GM12891 (cell line): ENCODE data around the gene TMEM258.

Experiments
- DNase-seq: peaks from one replicate; pipeline ENCODE4 v3.0.0; 2011; ENCODE audit warnings: low spot score; ENCODE audit not compliant: insufficient read length
- FAIRE-seq: peaks from 2 replicates; lab custom pipeline; 2011; peaks lifted over from hg19 to GRCh38; lab: Jason Lieb, UNC
- PAX5 ChIP-seq: IDR thresholded peaks from 2 replicates; pipeline ENCODE4 v1.6.1; 2011; ENCODE audit warnings: low read length, moderate library complexity, mild to moderate bottlenecking; ENCODE audit not compliant: insufficient read depth, severe bottlenecking
- POLR2A ChIP-seq: IDR thresholded peaks from 2 replicates; pipeline ENCODE4 v1.6.1; 2011; ENCODE audit warnings: low read depth, low read length, control low read depth
- POLR2AphosphoS5 ChIP-seq: IDR thresholded peaks from 2 replicates; pipeline ENCODE4 v1.6.1; 2011; ENCODE audit warnings: low read depth, low read length, control low read depth
- POU2F2 ChIP-seq: IDR thresholded peaks from 2 replicates; pipeline ENCODE4 v1.6.1; 2011; ENCODE audit warnings: low read depth, mild to moderate bottlenecking, control low read depth, low read length, moderate library complexity
- SPI1 ChIP-seq: IDR thresholded peaks from 2 replicates; pipeline ENCODE4 v1.6.1; 2011; ENCODE audit warnings: low read depth, low read length, control low read depth
- TAF1 ChIP-seq: IDR thresholded peaks from 2 replicates; pipeline ENCODE4 v1.6.1; 2011; ENCODE audit warnings: low read depth, low read length, control low read depth

TMEM258 gene

DNA sequence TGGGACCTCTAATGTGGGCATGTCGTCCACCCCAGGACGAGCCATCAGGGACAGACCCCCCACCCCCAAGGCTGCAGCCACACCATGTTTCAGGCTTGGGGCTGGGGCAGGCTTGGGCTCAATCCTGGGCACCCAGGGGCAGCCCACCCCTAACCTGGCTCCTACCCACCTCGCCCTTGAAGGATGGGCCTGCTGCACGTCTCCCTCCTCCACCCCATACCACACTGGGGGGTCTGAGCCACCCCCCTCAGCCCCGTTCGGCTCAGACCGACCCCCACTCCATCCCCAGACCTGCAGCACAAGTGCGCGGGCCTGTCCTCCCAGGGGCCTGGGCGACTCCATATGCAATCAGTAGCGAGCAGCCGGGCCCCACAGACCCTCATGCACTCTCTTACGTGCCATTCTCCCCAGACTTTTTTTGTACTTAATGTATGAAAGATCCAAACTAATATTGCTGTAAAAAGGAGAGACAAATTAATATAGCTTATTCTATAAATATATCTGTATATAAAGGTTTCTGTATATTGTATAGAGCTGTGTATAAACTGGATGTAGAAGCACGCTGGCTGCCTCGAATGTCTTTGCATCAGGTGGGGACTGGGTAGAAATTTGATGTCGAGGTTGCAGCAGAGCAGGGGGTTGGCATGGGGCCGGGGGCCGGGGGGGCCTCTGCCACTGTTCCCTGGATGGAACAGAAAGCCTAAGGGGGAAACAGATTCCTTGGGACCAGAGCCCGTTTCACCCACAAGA, 45.8 kb downstream of the TMEM258 start:
- no peak for FAIRE-seq
- TF ChIP-seq PAX5 (no peak), POLR2AphosphoS5 (no peak), TAF1 (no peak), POU2F2 (no peak), POLR2A (no peak), SPI1 (no peak)
- no peak for DNase-seq

DNA sequence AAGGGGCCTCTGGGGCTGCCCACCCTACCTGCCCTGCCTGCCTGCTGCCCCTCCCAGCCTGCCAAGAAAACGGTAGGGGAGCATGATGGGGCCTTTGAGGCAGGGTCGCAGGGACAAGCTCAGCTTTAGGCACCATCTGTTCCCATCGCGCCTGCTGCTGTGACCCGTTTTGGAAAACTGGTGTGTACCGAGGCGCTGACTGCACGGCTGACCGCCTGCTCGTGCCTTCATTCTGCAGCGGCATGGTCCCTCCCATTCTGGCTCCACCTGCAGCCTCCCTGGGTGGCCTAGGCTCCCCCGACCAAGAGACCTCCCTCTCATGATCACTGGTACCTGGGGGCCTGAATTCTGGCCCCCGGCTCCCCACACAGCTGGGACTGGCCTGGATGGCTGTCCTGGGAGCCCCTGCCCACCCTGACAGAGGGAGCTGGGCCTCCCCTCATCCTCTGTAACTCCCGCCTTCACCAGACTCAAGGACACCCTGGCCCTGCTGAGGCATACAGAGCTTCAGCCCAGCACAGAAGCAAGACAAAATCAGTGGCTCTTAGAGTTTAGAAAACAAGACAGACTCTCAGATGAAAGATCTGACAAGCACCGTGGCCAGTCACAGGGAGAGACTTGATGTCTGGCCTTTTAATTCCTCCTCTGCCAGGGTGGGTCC, 46.5 kb downstream of the TMEM258 start:
- no peak for DNase-seq
- TF ChIP-seq TAF1 (no peak), POLR2A (no peak), SPI1 (no peak), POLR2AphosphoS5 (no peak), PAX5 (no peak), POU2F2 (no peak)
- FAIRE-seq: no peak

DNA sequence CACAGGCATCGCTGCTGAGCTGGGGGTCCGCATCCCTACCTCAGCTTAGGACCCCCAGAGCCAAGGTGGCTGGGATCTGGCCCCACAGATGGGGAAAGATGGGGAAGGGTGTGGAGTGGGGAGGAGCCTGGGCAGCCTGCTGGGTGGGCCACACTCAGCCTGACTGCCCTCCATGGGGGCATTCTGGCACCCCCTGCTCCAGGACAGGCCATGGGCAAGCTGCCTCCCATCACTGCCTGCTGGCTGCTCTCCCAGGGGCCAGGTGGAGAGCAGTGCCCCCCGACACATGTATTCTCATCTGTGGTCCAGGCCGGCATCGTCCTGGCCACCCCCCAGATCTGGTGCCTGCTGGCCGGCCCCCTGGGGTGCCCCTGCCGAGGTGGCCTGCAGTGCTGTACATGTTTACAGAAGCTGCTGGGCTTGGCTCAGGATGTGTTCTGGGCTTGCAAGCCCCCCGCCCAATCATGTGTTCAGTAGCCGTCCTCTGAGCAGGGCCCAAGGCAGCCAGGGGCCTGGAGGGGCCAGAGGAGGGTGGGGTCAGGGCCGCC, 47.7 kb downstream of the TMEM258 start:
- no peak for DNase-seq
- no peak for TF ChIP-seq SPI1
- no peak for TF ChIP-seq PAX5
- no peak for TF ChIP-seq POLR2A
- TF ChIP-seq TAF1: no peak
- TF ChIP-seq POLR2AphosphoS5: no peak
- TF ChIP-seq POU2F2: no peak
- FAIRE-seq: no peak

DNA sequence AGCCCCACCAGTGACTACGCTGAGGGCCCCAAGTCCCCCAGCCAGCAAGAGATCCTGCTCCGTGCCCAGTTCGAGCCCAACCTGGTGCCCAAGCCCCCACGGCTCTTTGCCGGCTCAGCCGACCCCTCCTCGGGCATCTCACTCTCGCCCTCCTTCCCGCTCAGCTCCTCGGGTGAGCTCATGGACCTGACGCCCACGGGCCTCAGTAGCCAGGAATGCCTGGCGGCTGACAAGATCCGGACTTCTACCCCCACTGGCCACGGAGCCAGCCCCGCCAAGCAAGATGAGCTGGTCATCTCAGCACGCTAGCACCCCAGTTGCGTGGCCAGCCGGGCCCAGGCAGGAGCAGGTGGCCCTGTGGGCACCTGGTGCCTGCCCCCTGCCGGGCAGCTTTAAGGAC, 48.2 kb downstream of the TMEM258 start:
- TF ChIP-seq SPI1 (no peak), POLR2AphosphoS5 (no peak)
- FAIRE-seq: no peak
- no peak for DNase-seq

DNA sequence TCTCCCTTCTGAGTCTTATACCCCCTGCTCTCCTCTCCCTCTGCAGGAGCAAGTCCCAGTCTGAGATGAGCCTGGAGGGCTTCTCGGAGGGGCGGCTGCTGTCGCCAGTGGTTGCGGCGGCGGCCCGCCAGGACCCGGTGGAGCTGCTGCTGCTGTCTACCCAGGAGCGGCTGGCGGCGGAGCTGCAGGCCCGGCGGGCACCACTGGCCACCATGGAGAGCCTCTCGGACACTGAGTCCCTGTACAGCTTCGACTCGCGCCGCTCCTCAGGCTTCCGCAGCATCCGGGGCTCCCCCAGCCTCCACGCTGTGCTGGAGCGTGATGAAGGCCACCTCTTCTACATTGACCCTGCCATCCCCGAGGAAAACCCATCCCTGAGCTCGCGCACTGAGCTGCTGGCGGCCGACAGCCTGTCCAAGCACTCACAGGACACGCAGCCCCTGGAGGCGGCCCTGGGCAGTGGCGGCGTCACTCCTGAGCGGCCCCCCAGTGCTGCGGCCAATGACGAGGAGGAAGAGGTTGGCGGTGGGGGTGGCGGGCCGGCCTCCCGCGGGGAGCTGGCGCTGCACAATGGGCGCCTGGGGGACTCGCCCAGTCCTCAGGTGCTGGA, 48.8 kb downstream of the TMEM258 start:
- FAIRE-seq (no peak), DNase-seq (no peak)
- no peak for TF ChIP-seq SPI1
- TF ChIP-seq POU2F2: no peak
- no peak for TF ChIP-seq TAF1
- no peak for TF ChIP-seq POLR2AphosphoS5
- TF ChIP-seq PAX5: no peak
- no peak for TF ChIP-seq POLR2A

DNA sequence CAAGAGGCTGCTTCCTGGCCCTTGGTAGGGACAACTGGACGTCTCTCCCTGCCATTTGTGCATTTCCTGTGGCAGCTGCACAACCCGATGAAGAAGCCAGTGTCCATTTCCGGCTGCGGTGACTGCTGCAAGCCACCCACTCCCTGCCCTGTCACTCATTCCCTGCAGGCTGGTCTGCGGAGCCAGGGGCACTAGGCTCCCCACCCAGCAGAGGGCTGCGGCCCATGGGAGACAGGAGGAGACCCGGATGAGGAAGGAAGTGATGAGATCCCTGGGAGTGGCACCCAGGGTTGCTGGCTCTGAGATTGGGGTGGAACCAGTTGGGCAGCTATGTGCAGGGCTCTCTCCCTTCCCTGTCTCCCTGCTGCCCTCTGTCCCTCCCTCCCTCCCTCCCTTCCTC, 50.0 kb downstream of the TMEM258 start:
- no peak for TF ChIP-seq TAF1
- no peak for TF ChIP-seq SPI1
- no peak for TF ChIP-seq POLR2AphosphoS5
- TF ChIP-seq PAX5: no peak
- TF ChIP-seq POLR2A: no peak
- TF ChIP-seq POU2F2: no peak
- no peak for FAIRE-seq
- DNase-seq: no peak

DNA sequence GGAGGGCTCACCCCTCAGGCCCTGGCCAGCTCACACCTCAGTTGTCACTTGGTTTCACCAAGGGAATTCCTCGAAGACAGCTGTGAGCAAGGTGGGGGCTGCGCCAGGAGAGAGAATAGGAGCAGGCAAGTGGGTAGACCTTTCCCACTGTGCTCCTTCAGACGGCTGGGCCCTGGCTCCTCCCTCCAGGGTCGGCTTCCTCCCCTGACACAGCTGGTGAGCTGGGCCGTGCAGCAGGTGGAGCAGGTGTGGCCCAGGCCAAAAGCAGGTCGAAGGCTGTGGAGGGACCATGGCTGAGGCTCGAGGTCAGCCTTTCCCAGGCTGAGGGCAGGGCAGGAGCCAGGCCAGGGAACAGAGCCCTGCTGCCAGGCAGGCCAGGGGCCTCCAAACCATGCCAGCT, 52.4 kb downstream of the TMEM258 start:
- TF ChIP-seq PAX5 (no peak), POU2F2 (no peak), SPI1 (no peak), TAF1 (no peak), POLR2A (no peak), POLR2AphosphoS5 (no peak)
- no peak for FAIRE-seq
- no peak for DNase-seq

DNA sequence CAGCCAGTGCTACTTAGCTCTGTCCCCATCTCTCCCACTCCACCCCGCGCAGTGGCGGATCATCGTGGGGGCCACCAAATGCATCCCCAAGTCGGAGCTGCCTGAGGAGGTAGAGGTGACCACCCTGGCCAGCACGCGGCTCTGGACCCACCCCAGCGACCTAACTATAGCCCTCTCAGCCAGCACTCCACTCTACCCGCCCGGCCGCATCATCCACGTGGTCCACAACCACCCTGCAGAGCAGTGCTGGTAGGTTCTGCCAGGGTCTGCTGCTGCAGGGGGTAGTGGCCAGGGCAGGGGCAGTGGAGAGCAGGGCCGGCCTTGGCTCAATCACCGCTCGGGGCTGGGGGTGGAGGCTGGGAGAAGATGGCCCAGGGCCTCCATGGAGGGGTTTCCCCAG, 53.0 kb downstream of the TMEM258 start:
- TF ChIP-seq PAX5 (no peak), POLR2AphosphoS5 (no peak), SPI1 (no peak), POU2F2 (no peak), TAF1 (no peak), POLR2A (no peak)
- FAIRE-seq (no peak), DNase-seq (no peak)
